K562 treated with DMSO at 1 percent for 48 hours (cell line): Measurements from ENCODE around the gene SPINK14. TPM values are rescaled to one million over a fixed set of nuclear protein-coding genes. Genes with fewer than 3 reads are reported as not detected.

Source experiments
- total RNA-seq: library from RNA; unstranded; fragments of 300-600 nt; gene quantifications from 2 replicates; pipeline ENCODE4 v1.2.3, GENCODE V29; 2022; ENCODE audit warnings: low replicate concordance; ENCODE audit errors: extremely low read depth

SPINK14 gene
- not detected in 2 replicates for total RNA-seq

GRCh38 chr5:148168246-148168645 is at the start of gene SPINK14:
Gene SPINK14, plus strand, starts transcription at chr5:148168546. Its CDS starts 1,187 bp downstream, at chr5:148169733.

GRCh38 chr5:148202531-148203203 is 34.3 kb downstream of the SPINK14 start, which contains the start of gene SPINK6:
Gene SPINK6, plus strand, starts transcription at chr5:148203042. Its CDS starts 55 bp downstream, at chr5:148203097.

Other genes with a start within 250 kb of the SPINK14 start
- gene SPINK5, start 104.6 kb upstream of the SPINK14 start, total RNA-seq = not detected in 2 replicates
- gene SPINK6, start 34.5 kb downstream of the SPINK14 start, total RNA-seq = not detected in 2 replicates
- gene MARCOL, start 70.0 kb downstream of the SPINK14 start, total RNA-seq = not detected in 2 replicates
- not detected in 2 replicates for gene SPINK13, start 100.2 kb downstream of the SPINK14 start, total RNA-seq
- not detected in 2 replicates for gene SPINK7, start 143.9 kb downstream of the SPINK14 start, total RNA-seq
- gene SPINK9, start 167.0 kb downstream of the SPINK14 start, total RNA-seq = not detected in 2 replicates
- not detected in 2 replicates for gene FBXO38, start 215.4 kb downstream of the SPINK14 start, total RNA-seq